H1 (cell line): ENCODE data around the gene ACKR3. TPM values are rescaled to one million over a fixed set of nuclear protein-coding genes. Genes with fewer than 3 reads are reported as not detected.

Source experiments
- CBX8 ChIP-seq: fragments of 300-800, 300-1000 bp; sonication (generic); IDR thresholded peaks from 2 replicates; pipeline ENCODE4 v1.7.1; 2016; ENCODE audit warnings: low read depth, low read length, borderline replicate concordance
- CHD7 ChIP-seq: fragments of 300-600 bp; sonication (generic); IDR thresholded peaks from 2 replicates; pipeline ENCODE4 v1.7.1; 2012; ENCODE audit warnings: low read length, moderate library complexity, mild to moderate bottlenecking, inconsistent platforms; ENCODE audit not compliant: insufficient replicate concordance
- GTF2F1 ChIP-seq: IDR thresholded peaks from 2 replicates; pipeline ENCODE4 v1.6.1; 2012; ENCODE audit warnings: low read depth, low read length, improper control_type of control experiment, borderline replicate concordance
- JUND ChIP-seq: IDR thresholded peaks from 2 replicates; pipeline ENCODE4 v1.6.1; 2011; ENCODE audit warnings: mild to moderate bottlenecking, improper control_type of control experiment, low read length
- SIN3A ChIP-seq, 2 experiments: IDR thresholded peaks in 1 of 2; conservative IDR thresholded peaks in 1 of 2; 2 replicates each; pipeline ENCODE4 v1.6.1; 2011 to 2012; ENCODE audit warnings: low read length in 2 of 2, improper control_type of control experiment in 1 of 2, low read depth in 1 of 2, mild to moderate bottlenecking in 1 of 2
- SIX5 ChIP-seq: IDR thresholded peaks from 2 replicates; pipeline ENCODE4 v1.6.1; 2011; ENCODE audit warnings: mild to moderate bottlenecking, low read depth, low read length
- SUZ12 ChIP-seq: fragments of 200-600 bp; sonication (generic); IDR thresholded peaks from 2 replicates; pipeline ENCODE4 v1.6.1; 2012; ENCODE audit warnings: mild to moderate bottlenecking, inconsistent platforms, low read length, moderate library complexity, mixed read lengths
- YY1 ChIP-seq: IDR thresholded peaks from 2 replicates; pipeline ENCODE4 v1.6.1; 2011; ENCODE audit warnings: low read depth, mild to moderate bottlenecking, low read length
- polyA plus RNA-seq, 7 experiments: library from polyadenylated mRNA; depleted of rRNA in 3 of 7; stranded (reverse) in 5 of 7; unstranded in 2 of 7; fragments of >200 nt in 5 of 7; fragments of 200-250 nt in 2 of 7; gene quantifications; 1 replicate in 5 of 7; 2 replicates in 1 of 7; 4 replicates in 1 of 7; pipeline versions ENCODE4 v1.2.1 to v1.2.3, GENCODE V29; 2011 to 2013; ENCODE audit warnings: missing spikeins in 2 of 7, mixed read lengths in 2 of 7
- total RNA-seq: library from RNA; stranded (reverse); fragmentation: NEBNext Ultra II Directional; extraction: Animal tissue kit (Norgen Biotek cat#: 25700); gene quantifications from 2 replicates; pipeline ENCODE4 v1.2.1, GENCODE V29; 2021

Gene ACKR3
- total and polyA plus RNA-seq, 2 of the 8 experiments (the other 6 are each of a cell fraction or from before 2014, with no cell fraction given) = 1.4 to 24.4 TPM

GRCh38 chr2:236631856-236632291 is 62.2 kb downstream of the ACKR3 start (continued):
- no peak for TF ChIP-seq CHD7
- TF ChIP-seq CBX8 = no peak
- TF ChIP-seq SIN3A (conservative IDR thresholded peaks at IDR 0.05 in 1 of 2, IDR thresholded peaks at IDR 0.05 in 1 of 2; ENCODE audit: low read depth in 1 of 2, low read length in 2 of 2) = no peak
- no peak for TF ChIP-seq SUZ12
- no peak for TF ChIP-seq GTF2F1
- TF ChIP-seq YY1 = no peak
- TF ChIP-seq JUND = no peak
- TF ChIP-seq SIX5 = no peak
